H1 (cell line): ENCODE measurements around the gene CD300LG. TPM values are rescaled to one million over a fixed set of nuclear protein-coding genes. Genes with fewer than 3 reads are reported as not detected.

Source experiments
- CTCF ChIA-PET: fragments of 300-600 bp; sonication (Branson Sonifier 250); formaldehyde crosslinking; loops from one replicate; lab custom pipeline; 2021; ENCODE audit not compliant: partially characterized antibody; lab: Charles Lee
- POLR2A ChIA-PET: fragments of 300-600 bp; sonication (Branson Sonifier 250); formaldehyde crosslinking; loops from one replicate; lab custom pipeline; 2021; ENCODE audit warnings: inconsistent platforms; ENCODE audit not compliant: partially characterized antibody; lab: Charles Lee
- DNase-seq, 2 experiments: peaks; one replicate each; pipeline versions ENCODE4 v3.0.0 to v3.0.0-alpha.2; 2010 to 2022; ENCODE audit warnings: low spot score in 2 of 2, low read depth in 1 of 2, mixed read lengths in 1 of 2
- FAIRE-seq: peaks from 2 replicates; lab custom pipeline; 2011; peaks lifted over from hg19 to GRCh38; lab: Jason Lieb, UNC
- H2AFZ ChIP-seq: 2 replicates; pipeline ENCODE4 v1.8.1; 2012; ENCODE audit warnings: low read length, inconsistent platforms
- H2AK5ac ChIP-seq: 2 replicates; pipeline ENCODE4 v1.6.1; 2013; ENCODE audit warnings: low read depth, low read length
- H2BK120ac ChIP-seq: replicated peaks from 2 replicates; pipeline ENCODE3; 2013; ENCODE audit warnings: low read depth, low read length, inconsistent platforms
- H2BK12ac ChIP-seq: 2 replicates; pipeline ENCODE4 v1.6.1; 2013; ENCODE audit warnings: low read depth, low read length
- H2BK15ac ChIP-seq: 2 replicates; pipeline ENCODE4 v1.6.1; 2013; ENCODE audit warnings: low read length
- H2BK20ac ChIP-seq: 2 replicates; pipeline ENCODE4 v1.6.1; 2013; ENCODE audit warnings: low read length
- H2BK5ac ChIP-seq: 2 replicates; pipeline ENCODE4 v1.6.1; 2013; ENCODE audit warnings: low read depth, low read length
- H3K14ac ChIP-seq: 2 replicates; pipeline ENCODE4 v1.6.1; 2013; ENCODE audit warnings: inconsistent platforms; ENCODE audit not compliant: insufficient read length
- H3K18ac ChIP-seq: 2 replicates; pipeline ENCODE4 v1.6.1; 2013; ENCODE audit warnings: low read length; ENCODE audit errors: extremely low read depth
- H3K23ac ChIP-seq: 2 replicates; pipeline ENCODE4 v1.6.1; 2013; ENCODE audit warnings: inconsistent platforms; ENCODE audit not compliant: insufficient read length
- H3K23me2 ChIP-seq: 2 replicates; pipeline ENCODE4 v1.6.1; 2013; ENCODE audit warnings: low read depth, low read length
- H3K27ac ChIP-seq: 2 replicates; pipeline ENCODE4 v1.6.1; 2011; ENCODE audit warnings: low read depth, low read length, inconsistent platforms
- H3K27me3 ChIP-seq, 4 experiments: replicated peaks in 1 of 4; 1 replicate in 1 of 4; 2 replicates in 3 of 4; pipeline versions ENCODE4 v1.6.1 to v1.8.1; 2011 to 2013; ENCODE audit warnings: low read length in 3 of 4, mild to moderate bottlenecking in 3 of 4, inconsistent platforms in 2 of 4, mixed read lengths in 2 of 4, moderate library complexity in 1 of 4; ENCODE audit not compliant: control insufficient read depth in 3 of 4, insufficient read depth in 3 of 4; ENCODE audit errors: extremely low read depth in 1 of 4
- H3K36me3 ChIP-seq, 4 experiments: 2 replicates each; pipeline versions ENCODE4 v1.6.1 to v1.8.1; 2011 to 2013; ENCODE audit warnings: mild to moderate bottlenecking in 4 of 4, low read length in 3 of 4, moderate library complexity in 2 of 4, control low read depth in 1 of 4, inconsistent platforms in 1 of 4; ENCODE audit not compliant: insufficient read depth in 4 of 4, control insufficient read depth in 2 of 4
- H3K4ac ChIP-seq: replicated peaks from 2 replicates; pipeline ENCODE3; 2013; ENCODE audit warnings: low read length, low read depth, mixed read lengths, inconsistent platforms; ENCODE audit not compliant: insufficient read length
- H3K4me1 ChIP-seq, 4 experiments: replicated peaks in 1 of 4; 1 replicate in 1 of 4; 2 replicates in 3 of 4; pipeline versions ENCODE4 v1.6.1 to v1.8.1; 2011 to 2013; ENCODE audit warnings: low read length in 3 of 4, inconsistent platforms in 2 of 4, mixed read lengths in 1 of 4; ENCODE audit not compliant: insufficient read depth in 4 of 4, control insufficient read depth in 3 of 4
- H3K4me2 ChIP-seq, 2 experiments: 2 replicates each; pipeline versions ENCODE4 v1.6.1 to v1.8.1; 2011 to 2013; ENCODE audit warnings: low read depth in 2 of 2, low read length in 2 of 2, control low read depth in 1 of 2, inconsistent platforms in 1 of 2, mild to moderate bottlenecking in 1 of 2; ENCODE audit not compliant: insufficient read depth in 1 of 2
- H3K4me3 ChIP-seq, 4 experiments: fragments of 200-600, 300-600 bp in 1 of 4; sonication (generic), shearing (Covaris generic), sonication (Bioruptor Twin) in 1 of 4; 2 replicates each; pipeline versions ENCODE4 v1.5.1 to v1.8.1; 2011 to 2016; ENCODE audit warnings: low read length in 4 of 4, low read depth in 3 of 4, control low read depth in 2 of 4, inconsistent platforms in 2 of 4, mild to moderate bottlenecking in 2 of 4, mixed read lengths in 1 of 4, moderate library complexity in 1 of 4; ENCODE audit not compliant: insufficient read depth in 2 of 4; ENCODE audit errors: extremely low read depth in 1 of 4
- H3K56ac ChIP-seq: replicated peaks from 2 replicates; pipeline ENCODE3; 2013; ENCODE audit warnings: low read depth, mild to moderate bottlenecking, mixed read lengths, low read length, inconsistent platforms; ENCODE audit not compliant: insufficient read length
- H3K79me1 ChIP-seq: 2 replicates; pipeline ENCODE4 v1.6.1; 2013; ENCODE audit warnings: low read depth, low read length, control low read depth
- H3K79me2 ChIP-seq, 2 experiments: 2 replicates each; pipeline versions ENCODE4 v1.6.1 to v1.8.1; 2012 to 2013; ENCODE audit warnings: low read length in 2 of 2, mild to moderate bottlenecking in 2 of 2, inconsistent platforms in 1 of 2; ENCODE audit not compliant: insufficient read depth in 2 of 2, control insufficient read depth in 1 of 2
- H3K9ac ChIP-seq, 4 experiments: replicated peaks in 1 of 4; 1 replicate in 1 of 4; 2 replicates in 3 of 4; pipeline versions ENCODE4 v1.6.1 to v1.8.1; 2011 to 2013; ENCODE audit warnings: low read depth in 3 of 4, low read length in 3 of 4, control low read depth in 2 of 4, mild to moderate bottlenecking in 2 of 4, moderate library complexity in 2 of 4, inconsistent platforms in 1 of 4; ENCODE audit errors: extremely low read depth in 1 of 4
- H3K9me3 ChIP-seq, 2 experiments: 2 replicates each; pipeline versions ENCODE4 v1.6.1 to v1.8.1; 2012 to 2013; ENCODE audit warnings: mild to moderate bottlenecking in 2 of 2, moderate library complexity in 2 of 2, control low read depth in 1 of 2, inconsistent platforms in 1 of 2, low read depth in 1 of 2, low read length in 1 of 2, mixed read lengths in 1 of 2; ENCODE audit not compliant: insufficient read depth in 2 of 2
- H4K20me1 ChIP-seq, 2 experiments: replicated peaks in 1 of 2; 2 replicates each; pipeline versions ENCODE3 to v1.8.1; 2011 to 2013; ENCODE audit warnings: inconsistent platforms in 2 of 2, low read length in 2 of 2, mild to moderate bottlenecking in 1 of 2; ENCODE audit not compliant: insufficient read depth in 2 of 2, control insufficient read depth in 1 of 2
- H4K5ac ChIP-seq: 2 replicates; pipeline ENCODE4 v1.6.1; 2013; ENCODE audit warnings: low read length, low read depth, mixed read lengths, inconsistent platforms; ENCODE audit not compliant: insufficient read length
- H4K8ac ChIP-seq: 2 replicates; pipeline ENCODE4 v1.8.0; 2013; ENCODE audit warnings: mild to moderate bottlenecking, moderate library complexity, low read length, inconsistent platforms; ENCODE audit not compliant: insufficient read depth; ENCODE audit errors: extremely low read depth
- H4K91ac ChIP-seq: replicated peaks from 2 replicates; pipeline ENCODE3; 2013; ENCODE audit warnings: low read length, mixed read lengths, inconsistent platforms; ENCODE audit not compliant: insufficient read length
- ASH2L ChIP-seq: fragments of 200-600, 300-600 bp; sonication (generic); IDR thresholded peaks from one replicate; pipeline ENCODE4 v1.7.1; 2017; ENCODE audit warnings: low read length
- EP300 ChIP-seq, 2 experiments: IDR thresholded peaks; 1 replicate in 1 of 2; 2 replicates in 1 of 2; pipeline ENCODE4 v1.6.1; 2011 to 2012; ENCODE audit warnings: low read depth in 2 of 2, low read length in 2 of 2, mild to moderate bottlenecking in 2 of 2, borderline replicate concordance in 1 of 2, inconsistent platforms in 1 of 2, moderate library complexity in 1 of 2
- JUN ChIP-seq: IDR thresholded peaks from 2 replicates; pipeline ENCODE4 v1.6.1; 2011; ENCODE audit warnings: low read depth, mild to moderate bottlenecking, improper control_type of control experiment, low read length
- POU5F1 ChIP-seq: IDR thresholded peaks from 2 replicates; pipeline ENCODE4 v1.6.1; 2011; ENCODE audit warnings: low read depth, mild to moderate bottlenecking, low read length, moderate library complexity
- RXRA ChIP-seq: IDR thresholded peaks from 2 replicates; pipeline ENCODE4 v1.6.1; 2011; ENCODE audit warnings: low read depth, mild to moderate bottlenecking, low read length, moderate library complexity; ENCODE audit not compliant: insufficient read depth
- SIN3A ChIP-seq, 2 experiments: IDR thresholded peaks in 1 of 2; conservative IDR thresholded peaks in 1 of 2; 2 replicates each; pipeline ENCODE4 v1.6.1; 2011 to 2012; ENCODE audit warnings: low read length in 2 of 2, improper control_type of control experiment in 1 of 2, low read depth in 1 of 2, mild to moderate bottlenecking in 1 of 2
- SP4 ChIP-seq: IDR thresholded peaks from 2 replicates; pipeline ENCODE4 v1.6.1; 2012; ENCODE audit warnings: low read length, inconsistent platforms
- SRF ChIP-seq: IDR thresholded peaks from 2 replicates; pipeline ENCODE4 v1.6.1; 2011; ENCODE audit warnings: mild to moderate bottlenecking, low read depth, low read length, moderate library complexity
- TBP ChIP-seq: IDR thresholded peaks from 2 replicates; pipeline ENCODE4 v1.6.1; 2011; ENCODE audit warnings: low read depth, low read length, improper control_type of control experiment
- YY1 ChIP-seq: IDR thresholded peaks from 2 replicates; pipeline ENCODE4 v1.6.1; 2011; ENCODE audit warnings: low read depth, mild to moderate bottlenecking, low read length
- WGBS, 2 experiments: shearing (Covaris generic) in 1 of 2; methylation state at CpG; one replicate each; pipeline versions ENCODE4 v1.1.6 to v1.1.7; 2013 to 2015; ENCODE audit warnings: low lambda C conversion rate in 2 of 2, mixed read lengths in 2 of 2, inconsistent platforms in 1 of 2, low coverage in 1 of 2, missing lambda C conversion rate in 1 of 2; ENCODE audit not compliant: insufficient replicate concordance in 2 of 2, insufficient coverage in 1 of 2, insufficient read length in 1 of 2; ENCODE audit errors: extremely low coverage in 1 of 2, missing lambda C conversion rate in 1 of 2; 5-methylcytosine and 5-hydroxymethylcytosine counted together
- polyA plus RNA-seq, 7 experiments: library from polyadenylated mRNA; depleted of rRNA in 3 of 7; stranded (reverse) in 5 of 7; unstranded in 2 of 7; fragments of >200 nt in 5 of 7; fragments of 200-250 nt in 2 of 7; gene quantifications; 1 replicate in 5 of 7; 2 replicates in 1 of 7; 4 replicates in 1 of 7; pipeline versions ENCODE4 v1.2.1 to v1.2.3, GENCODE V29; 2011 to 2013; ENCODE audit warnings: missing spikeins in 2 of 7, mixed read lengths in 2 of 7
- total RNA-seq: library from RNA; stranded (reverse); fragmentation: NEBNext Ultra II Directional; extraction: Animal tissue kit (Norgen Biotek cat#: 25700); gene quantifications from 2 replicates; pipeline ENCODE4 v1.2.1, GENCODE V29; 2021
- TF ChIP-seq, protein P1 (sequence below): IDR thresholded peaks from 2 replicates; pipeline ENCODE4 v1.6.1; 2011; ENCODE audit warnings: low read length, improper control_type of control experiment

Gene CD300LG
- total and polyA plus RNA-seq, 2 of the 8 experiments (the other 6 are each of a cell fraction or from before 2014, with no cell fraction given), result 0.06 TPM; not detected in 1

DNA sequence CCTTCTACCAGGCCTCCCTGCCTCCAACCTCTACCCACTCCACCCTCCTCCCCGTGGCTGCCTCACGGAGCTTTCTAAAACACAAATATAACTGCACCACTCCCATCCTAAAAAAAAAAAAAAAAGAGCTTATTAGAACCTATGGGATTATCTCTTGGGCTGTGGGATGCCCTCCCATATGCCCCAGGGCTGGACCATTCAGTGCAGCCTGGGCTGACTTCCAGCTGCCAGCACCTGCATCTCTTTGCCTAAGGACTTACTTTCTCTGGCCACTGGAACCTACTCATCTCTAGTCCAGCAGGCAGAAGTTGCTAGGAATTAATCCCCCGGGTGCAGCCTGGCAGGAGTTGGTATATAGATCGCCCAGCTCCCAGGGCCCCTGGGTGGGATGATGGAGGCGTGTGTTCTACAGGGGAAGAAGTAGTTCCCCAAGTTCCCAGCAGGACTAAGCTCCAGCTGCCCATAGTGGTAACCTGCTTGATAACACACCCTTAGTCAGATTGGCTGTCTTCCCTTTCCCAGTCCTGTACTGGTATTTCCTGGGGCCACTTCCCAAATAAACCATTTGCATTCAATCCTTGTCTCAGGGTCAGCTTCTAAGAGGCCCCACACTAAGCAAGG is 24.3 kb upstream of the CD300LG start:
- H3K4me3 ChIP-seq, result no peak overlapping the region
- WGBS, 2 experiments, result 89% methylated on average over 5 of the region's 5 CpGs; no CpG with 5 or more reads in 1 of the 2 experiments
- no peaks in the 10 kb centered on the region for H3K9me3 ChIP-seq
- no peaks in the 10 kb centered on the region for H3K23me2 ChIP-seq
- ChIA-PET CTCF (interaction anchor here (0.9 to 1.8 kb wide), 7 partner anchors 17 to 170 kb away, joined by 3 to 7 read pairs (median 5); no protein-coding TSS in a partner anchor), POLR2A (no interaction called here)
- H4K8ac ChIP-seq, result no peak overlapping the region
- DNase-seq, result no peak
- no peak overlapping the region for H3K23ac ChIP-seq
- H4K5ac ChIP-seq, result no peak overlapping the region
- no peak overlapping the region for H3K27ac ChIP-seq
- no peak overlapping the region for H3K56ac ChIP-seq
- no peak overlapping the region for H2AFZ ChIP-seq
- no peaks in the 10 kb centered on the region for H3K79me2 ChIP-seq
- H3K36me3 ChIP-seq, result peaks cover 0 to 5% (median 0%) of the 10 kb centered on the region in 4 experiments; a peak in 3 of 8 replicates
- no peak overlapping the region for H2AK5ac ChIP-seq
- H3K79me1 ChIP-seq, result no peaks in the 10 kb centered on the region
- no peak for FAIRE-seq
- H3K4ac ChIP-seq, result no peak overlapping the region
- no peak overlapping the region for H2BK15ac ChIP-seq
- H4K20me1 ChIP-seq, result no peaks in the 10 kb centered on the region
- H2BK20ac ChIP-seq, result no peak overlapping the region
- H3K27me3 ChIP-seq, result no peaks in the 10 kb centered on the region
- H3K9ac ChIP-seq, result no peak overlapping the region
- H2BK12ac ChIP-seq, result no peak overlapping the region
- no peak overlapping the region for H2BK5ac ChIP-seq
- no peak overlapping the region for H3K14ac ChIP-seq
- no peak overlapping the region for H3K4me2 ChIP-seq
- H3K18ac ChIP-seq, result no peak overlapping the region
- no peaks in the 10 kb centered on the region; a peak in 1 of 7 replicates for H3K4me1 ChIP-seq
- H4K91ac ChIP-seq, result no peak overlapping the region
- no peak overlapping the region for H2BK120ac ChIP-seq
- no peak for TF ChIP-seq SIN3A (conservative IDR thresholded peaks at IDR 0.05 in 1 of 2, IDR thresholded peaks at IDR 0.05 in 1 of 2; ENCODE audit: low read depth in 1 of 2, low read length in 2 of 2)
- no peak for TF ChIP-seq JUN
- no peak for TF ChIP-seq POU5F1
- no peak for TF ChIP-seq RXRA
- TF ChIP-seq, protein P1, sequence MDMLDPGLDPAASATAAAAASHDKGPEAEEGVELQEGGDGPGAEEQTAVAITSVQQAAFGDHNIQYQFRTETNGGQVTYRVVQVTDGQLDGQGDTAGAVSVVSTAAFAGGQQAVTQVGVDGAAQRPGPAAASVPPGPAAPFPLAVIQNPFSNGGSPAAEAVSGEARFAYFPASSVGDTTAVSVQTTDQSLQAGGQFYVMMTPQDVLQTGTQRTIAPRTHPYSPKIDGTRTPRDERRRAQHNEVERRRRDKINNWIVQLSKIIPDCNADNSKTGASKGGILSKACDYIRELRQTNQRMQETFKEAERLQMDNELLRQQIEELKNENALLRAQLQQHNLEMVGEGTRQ, result no peak
- no peak for TF ChIP-seq SP4
- no peak for TF ChIP-seq ASH2L
- no peak for TF ChIP-seq TBP
- no peak for TF ChIP-seq EP300 (IDR thresholded peaks at IDR 0.05; ENCODE audit: borderline replicate concordance in 1 of 2, low read depth in 2 of 2, low read length in 2 of 2)
- TF ChIP-seq SRF, result no peak
- no peak for TF ChIP-seq YY1
